Tibial nerve (tissue), 4 donors: ENCODE measurements around the gene OR52N1.

Experiments
- EP300 ChIP-seq, 2 donors: sonication (generic); formaldehyde crosslinking; IDR thresholded peaks; one replicate each; pipeline ENCODE4 v1.6.1; 2017; ENCODE audit warnings: antibody characterized with exemption in 2 of 2, mild to moderate bottlenecking in 1 of 2
- POLR2A ChIP-seq, 2 donors: fragments of 450-650 bp; IDR thresholded peaks; one replicate each; pipeline ENCODE4 v1.6.1; 2017; ENCODE audit warnings: antibody characterized with exemption in 2 of 2, mild to moderate bottlenecking in 2 of 2, moderate library complexity in 2 of 2
- TF ChIP-seq, protein P1 (sequence below), 5 experiments: fragments of 200-600 bp in 3 of 5; fragments of 450-650 bp in 2 of 5; sonication (generic) in 3 of 5; IDR thresholded peaks; one replicate each; pipeline ENCODE4 v1.5.1; 2016 to 2019; ENCODE audit warnings: antibody characterized with exemption in 5 of 5, mild to moderate bottlenecking in 3 of 5, moderate library complexity in 2 of 5

GRCh38 chr11:5737670-5738392 lies 53.2 kb downstream of the OR52N1 start:
- TF ChIP-seq, protein P1, sequence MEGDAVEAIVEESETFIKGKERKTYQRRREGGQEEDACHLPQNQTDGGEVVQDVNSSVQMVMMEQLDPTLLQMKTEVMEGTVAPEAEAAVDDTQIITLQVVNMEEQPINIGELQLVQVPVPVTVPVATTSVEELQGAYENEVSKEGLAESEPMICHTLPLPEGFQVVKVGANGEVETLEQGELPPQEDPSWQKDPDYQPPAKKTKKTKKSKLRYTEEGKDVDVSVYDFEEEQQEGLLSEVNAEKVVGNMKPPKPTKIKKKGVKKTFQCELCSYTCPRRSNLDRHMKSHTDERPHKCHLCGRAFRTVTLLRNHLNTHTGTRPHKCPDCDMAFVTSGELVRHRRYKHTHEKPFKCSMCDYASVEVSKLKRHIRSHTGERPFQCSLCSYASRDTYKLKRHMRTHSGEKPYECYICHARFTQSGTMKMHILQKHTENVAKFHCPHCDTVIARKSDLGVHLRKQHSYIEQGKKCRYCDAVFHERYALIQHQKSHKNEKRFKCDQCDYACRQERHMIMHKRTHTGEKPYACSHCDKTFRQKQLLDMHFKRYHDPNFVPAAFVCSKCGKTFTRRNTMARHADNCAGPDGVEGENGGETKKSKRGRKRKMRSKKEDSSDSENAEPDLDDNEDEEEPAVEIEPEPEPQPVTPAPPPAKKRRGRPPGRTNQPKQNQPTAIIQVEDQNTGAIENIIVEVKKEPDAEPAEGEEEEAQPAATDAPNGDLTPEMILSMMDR (IDR thresholded peaks at IDR 0.05), result no peak
- TF ChIP-seq POLR2A (IDR thresholded peaks at IDR 0.05) (no peak), EP300 (IDR thresholded peaks at IDR 0.05) (no peak)
